Activated effector memory CD4-positive, alpha-beta T cell treated with anti-CD3 and anti-CD28 coated beads, Interleukin-2, amount 50 U/mL, for 16 hours (primary cell): ENCODE data around the gene TMEM132A.

Source experiments
- DNase-seq: peaks from one replicate; pipeline ENCODE4 v3.0.0-alpha.2; 2020

TMEM132A gene

GRCh38 chr11:60923326-60923725, 934 bp upstream of the TMEM132A start:
- DNase-seq = no peak

- no peak for DNase-seq
Measured at GRCh38 chr11:60923800-60924109, 505 bp upstream of the TMEM132A start.

GRCh38 chr11:60924906-60925853, 920 bp downstream of the TMEM132A start:
- DNase-seq = no peak

- DNase-seq = no peak
Measured at GRCh38 chr11:60925868-60926267, 1.6 kb downstream of the TMEM132A start.

GRCh38 chr11:60926500-60926899, 2.2 kb downstream of the TMEM132A start:
- no peak for DNase-seq

DNA sequence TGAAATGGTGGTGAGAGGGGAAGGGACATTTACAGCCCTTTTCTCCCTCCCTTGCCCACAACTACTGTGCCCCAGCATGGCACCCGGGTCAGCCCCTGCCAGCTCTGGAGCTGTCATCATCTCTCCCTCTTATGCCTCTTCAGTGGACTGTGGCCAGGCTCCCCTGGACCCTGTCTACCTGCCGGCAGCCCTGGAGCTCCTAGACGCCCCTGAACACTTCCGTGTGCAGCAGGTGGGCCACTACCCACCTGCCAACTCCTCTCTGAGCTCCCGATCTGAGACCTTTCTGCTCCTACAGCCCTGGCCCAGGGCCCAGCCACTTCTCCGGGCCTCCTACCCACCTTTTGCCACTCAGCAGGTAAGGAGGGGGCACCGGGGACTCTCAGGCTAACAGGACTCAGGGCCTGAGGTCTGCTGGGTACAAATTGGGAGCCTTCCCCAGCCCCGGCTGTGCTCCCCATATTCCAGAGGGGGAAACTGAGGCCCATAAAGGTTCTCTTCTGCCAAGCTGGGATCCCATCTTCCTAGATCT, 2.9 kb downstream of the TMEM132A start:
- no peak for DNase-seq

- DNase-seq = no peak
Measured at GRCh38 chr11:60927600-60927999, 3.3 kb downstream of the TMEM132A start.

GRCh38 chr11:60928563-60929001, 4.3 kb downstream of the TMEM132A start:
- no peak for DNase-seq

DNA sequence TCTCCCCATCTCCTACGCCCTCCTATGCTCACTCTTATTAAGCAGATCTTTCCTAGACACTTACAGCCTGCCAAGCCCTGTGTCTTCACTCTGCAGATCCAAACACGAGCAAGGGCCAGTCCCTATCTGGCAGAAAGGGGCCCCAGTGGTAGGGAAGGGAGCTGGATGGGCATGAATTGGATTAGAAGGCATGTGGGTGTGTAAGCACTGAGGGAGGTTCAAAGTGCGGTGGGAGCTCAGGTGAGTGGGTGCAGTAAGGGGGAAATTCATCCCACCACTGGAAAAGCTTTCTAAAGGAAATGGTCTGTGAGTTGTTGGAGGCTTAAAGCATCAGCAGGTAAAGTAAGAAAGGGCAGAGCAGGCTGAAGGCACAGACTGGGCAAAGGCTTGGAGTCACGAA, 5.5 kb downstream of the TMEM132A start:
- DNase-seq = no peak

GRCh38 chr11:60930394-60930793, 6.1 kb downstream of the TMEM132A start:
- DNase-seq = no peak

- DNase-seq = no peak
Measured at GRCh38 chr11:60931917-60932316, 7.7 kb downstream of the TMEM132A start.

DNA sequence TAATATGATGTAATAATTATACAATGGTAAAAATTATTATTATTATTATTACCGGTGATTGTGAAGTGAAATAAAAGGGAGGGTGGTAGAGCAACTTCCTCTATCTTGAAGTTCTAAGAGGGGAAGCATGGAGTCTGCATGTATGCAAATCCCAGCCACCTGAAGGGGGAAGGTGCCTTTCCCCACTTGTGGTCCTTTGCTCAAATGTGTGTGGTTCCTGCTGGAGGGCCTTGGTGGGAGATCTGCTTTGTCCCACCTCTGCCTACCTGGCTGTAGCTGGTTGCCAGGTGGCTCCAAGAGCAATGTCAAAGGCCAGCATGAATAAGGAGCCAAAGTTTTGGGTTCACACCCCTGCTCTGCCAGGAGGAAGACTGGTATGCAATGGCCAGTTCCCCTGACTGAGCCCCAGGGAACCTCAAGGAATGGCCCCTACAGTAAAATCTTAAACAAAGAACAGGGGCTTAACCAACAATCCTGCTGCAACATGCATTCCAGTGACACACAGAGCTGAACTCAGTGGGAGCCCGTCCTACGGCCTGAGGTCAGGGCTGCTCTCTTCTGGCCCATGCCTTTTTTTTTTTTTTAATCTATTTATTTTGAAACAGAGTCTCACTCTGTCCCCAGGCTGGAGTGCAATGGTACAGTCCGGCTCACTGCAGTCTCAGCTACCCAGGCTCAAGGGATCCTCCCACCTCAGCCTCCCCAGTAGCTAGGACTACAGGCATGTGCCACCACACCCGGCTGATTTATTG, 8.5 kb downstream of the TMEM132A start:
- no peak for DNase-seq

GRCh38 chr11:60933416-60934123, 9.3 kb downstream of the TMEM132A start:
- no peak for DNase-seq

DNA sequence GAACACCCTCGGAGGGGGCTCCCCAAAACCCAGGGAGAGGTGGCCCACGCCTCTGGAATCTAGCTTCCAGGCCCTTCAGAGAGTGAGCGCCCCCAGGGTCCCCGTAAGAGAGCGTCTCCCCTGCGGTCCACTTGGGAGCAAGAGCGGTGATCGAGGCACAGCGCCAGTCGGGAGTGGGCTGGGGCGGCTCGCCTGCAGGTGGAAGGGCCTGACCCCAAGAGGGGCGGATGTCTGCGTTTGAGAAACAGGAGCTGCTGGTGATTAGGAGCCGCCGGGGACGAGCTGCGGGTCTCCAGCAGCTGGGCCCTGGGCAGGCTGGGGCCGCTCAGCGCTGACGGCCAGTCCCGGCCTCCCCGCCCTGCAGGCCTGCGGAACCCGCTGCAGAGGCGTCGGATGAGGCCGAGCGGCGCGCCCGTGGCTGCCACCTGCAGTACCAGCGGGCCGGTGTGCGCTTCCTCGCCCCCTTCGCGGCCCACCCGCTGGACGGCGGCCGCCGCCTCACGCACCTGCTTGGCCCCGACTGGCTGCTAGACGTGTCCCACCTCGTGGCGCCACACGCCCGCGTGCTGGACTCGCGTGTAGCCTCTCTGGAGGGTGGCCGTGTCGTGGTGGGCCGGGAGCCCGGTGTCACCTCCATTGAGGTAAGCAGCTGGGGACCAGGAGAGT, 10.0 kb downstream of the TMEM132A start:
- no peak for DNase-seq

GRCh38 chr11:60934790-60935605, 10.7 kb downstream of the TMEM132A start:
- no peak for DNase-seq

DNA sequence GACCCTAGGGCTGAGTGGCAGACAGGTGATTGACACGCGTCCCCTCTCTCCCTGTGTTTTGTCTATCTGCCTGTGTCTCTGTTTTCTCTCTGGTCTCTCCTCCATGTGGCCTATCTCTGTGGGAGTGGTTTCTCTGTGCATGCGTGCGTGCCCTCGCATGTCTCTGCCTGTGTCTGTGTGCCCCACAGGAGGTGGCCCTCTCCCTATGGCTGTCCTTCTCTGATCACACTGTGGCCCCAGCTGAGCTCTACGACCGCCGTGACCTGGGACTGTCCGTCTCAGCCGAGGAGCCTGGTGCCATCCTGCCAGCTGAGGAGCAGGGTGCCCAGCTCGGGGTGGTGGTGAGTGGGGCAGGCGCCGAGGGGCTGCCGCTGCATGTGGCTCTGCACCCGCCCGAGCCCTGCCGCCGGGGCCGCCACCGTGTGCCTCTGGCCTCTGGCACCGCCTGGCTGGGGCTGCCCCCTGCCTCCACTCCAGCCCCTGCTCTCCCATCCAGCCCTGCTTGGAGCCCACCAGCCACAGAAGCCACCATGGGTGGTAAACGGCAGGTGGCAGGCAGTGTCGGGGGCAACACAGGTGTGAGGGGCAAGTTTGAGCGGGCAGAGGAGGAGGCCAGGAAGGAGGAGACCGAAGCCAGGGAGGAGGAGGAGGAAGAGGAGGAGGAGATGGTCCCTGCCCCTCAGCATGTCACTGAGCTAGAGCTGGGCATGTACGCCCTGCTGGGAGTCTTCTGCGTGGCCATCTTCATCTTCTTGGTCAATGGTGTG, 11.6 kb downstream of the TMEM132A start:
- no peak for DNase-seq

DNA sequence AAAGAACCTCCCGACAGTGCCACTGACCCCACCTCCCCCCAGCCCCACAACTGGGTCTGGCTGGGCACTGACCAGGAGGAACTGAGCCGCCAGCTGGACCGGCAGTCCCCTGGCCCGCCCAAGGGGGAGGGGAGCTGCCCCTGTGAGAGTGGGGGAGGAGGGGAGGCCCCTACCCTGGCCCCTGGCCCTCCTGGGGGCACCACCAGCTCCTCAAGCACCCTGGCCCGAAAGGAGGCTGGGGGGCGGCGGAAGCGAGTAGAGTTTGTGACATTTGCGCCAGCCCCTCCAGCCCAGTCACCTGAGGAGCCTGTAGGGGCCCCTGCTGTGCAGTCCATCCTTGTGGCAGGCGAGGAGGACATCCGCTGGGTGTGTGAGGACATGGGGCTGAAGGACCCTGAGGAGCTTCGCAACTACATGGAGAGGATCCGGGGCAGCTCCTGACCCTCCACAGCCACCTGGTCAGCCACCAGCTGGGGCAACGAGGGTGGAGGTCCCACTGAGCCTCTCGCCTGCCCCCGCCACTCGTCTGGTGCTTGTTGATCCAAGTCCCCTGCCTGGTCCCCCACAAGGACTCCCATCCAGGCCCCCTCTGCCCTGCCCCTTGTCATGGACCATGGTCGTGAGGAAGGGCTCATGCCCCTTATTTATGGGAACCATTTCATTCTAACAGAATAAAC, 12.3 kb downstream of the TMEM132A start:
- DNase-seq = no peak

- no peak for DNase-seq
Measured at GRCh38 chr11:60937144-60937527, 12.9 kb downstream of the TMEM132A start.

DNA sequence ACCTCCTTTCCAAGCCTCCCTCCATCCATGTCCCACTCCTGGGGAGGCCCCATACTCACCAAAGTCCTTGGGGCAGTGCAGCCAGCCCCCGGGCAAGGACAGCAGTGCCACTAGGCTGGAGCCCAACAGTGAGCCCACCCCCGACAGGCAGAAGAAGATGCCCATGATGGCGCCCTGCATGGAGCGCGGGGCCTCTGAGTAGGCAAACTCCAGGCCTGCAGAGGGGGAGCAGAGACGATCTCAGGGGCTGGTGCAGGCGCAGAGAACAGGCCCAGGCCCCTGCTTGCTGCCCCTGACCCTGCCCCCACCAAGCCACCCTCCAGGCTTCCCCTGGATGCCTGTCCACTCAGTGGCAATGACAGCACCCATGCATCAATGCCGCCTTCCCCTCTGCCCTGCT, 13.6 kb downstream of the TMEM132A start:
- no peak for DNase-seq

DNA sequence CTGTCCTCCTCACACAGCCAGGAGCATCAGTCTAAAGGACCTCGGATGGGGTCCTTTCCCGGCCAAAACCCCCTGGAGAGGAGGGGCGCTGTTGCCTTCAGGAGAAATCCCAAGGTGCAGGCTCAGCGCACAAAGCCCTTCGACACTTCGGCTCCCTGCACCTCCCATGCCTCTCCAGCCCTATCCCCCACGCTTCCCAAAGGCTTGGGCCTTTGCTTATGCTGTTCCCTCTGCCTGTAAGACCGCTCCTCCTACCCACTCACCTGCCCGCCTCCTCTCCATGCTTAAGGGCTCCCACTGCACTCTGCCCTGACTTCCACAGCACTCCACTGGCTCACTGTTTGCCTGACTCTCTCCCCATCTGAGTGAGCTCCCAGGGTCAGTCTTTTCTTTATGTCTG, 14.2 kb downstream of the TMEM132A start:
- DNase-seq = no peak
